Measurements from ENCODE around the gene DSC3.

DNA sequence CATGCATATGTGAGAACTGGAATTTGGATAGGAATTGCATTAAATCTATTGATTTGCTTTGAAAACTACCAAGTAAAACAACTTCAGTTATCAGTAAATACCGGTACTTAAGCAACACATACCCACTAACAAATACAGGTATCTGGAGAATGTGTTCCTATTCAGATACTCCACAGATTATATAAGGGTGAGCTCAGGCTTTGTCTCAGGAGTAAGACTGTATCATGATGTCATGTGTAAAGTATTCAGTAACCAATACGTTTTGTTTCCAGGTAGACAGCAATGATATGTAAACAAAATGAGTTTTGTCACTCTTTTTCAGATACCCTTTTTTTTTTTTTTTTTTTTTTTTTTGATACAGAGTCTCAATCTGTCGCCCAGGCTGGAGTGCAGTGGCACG lies 74.8 kb downstream of the DSC3 start:
- TF ChIP-seq POLR2A (IDR thresholded peaks at IDR 0.05) (no peak), EP300 (IDR thresholded peaks at IDR 0.05) (no peak)
- TF ChIP-seq, protein P1, sequence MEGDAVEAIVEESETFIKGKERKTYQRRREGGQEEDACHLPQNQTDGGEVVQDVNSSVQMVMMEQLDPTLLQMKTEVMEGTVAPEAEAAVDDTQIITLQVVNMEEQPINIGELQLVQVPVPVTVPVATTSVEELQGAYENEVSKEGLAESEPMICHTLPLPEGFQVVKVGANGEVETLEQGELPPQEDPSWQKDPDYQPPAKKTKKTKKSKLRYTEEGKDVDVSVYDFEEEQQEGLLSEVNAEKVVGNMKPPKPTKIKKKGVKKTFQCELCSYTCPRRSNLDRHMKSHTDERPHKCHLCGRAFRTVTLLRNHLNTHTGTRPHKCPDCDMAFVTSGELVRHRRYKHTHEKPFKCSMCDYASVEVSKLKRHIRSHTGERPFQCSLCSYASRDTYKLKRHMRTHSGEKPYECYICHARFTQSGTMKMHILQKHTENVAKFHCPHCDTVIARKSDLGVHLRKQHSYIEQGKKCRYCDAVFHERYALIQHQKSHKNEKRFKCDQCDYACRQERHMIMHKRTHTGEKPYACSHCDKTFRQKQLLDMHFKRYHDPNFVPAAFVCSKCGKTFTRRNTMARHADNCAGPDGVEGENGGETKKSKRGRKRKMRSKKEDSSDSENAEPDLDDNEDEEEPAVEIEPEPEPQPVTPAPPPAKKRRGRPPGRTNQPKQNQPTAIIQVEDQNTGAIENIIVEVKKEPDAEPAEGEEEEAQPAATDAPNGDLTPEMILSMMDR (IDR thresholded peaks at IDR 0.05), result no peak

Measured in ovary (tissue), 3 donors.